HG03175 (cell line): Measurements from ENCODE around the gene SPRR5.

Experiments
- ATAC-seq: cut with Tn5 transposase; IDR thresholded peaks from one replicate; pipeline ENCODE4 v1.9.1; 2021; ENCODE audit warnings: mild to moderate bottlenecking, moderate library complexity; ENCODE audit not compliant: unreplicated experiment

The SPRR5 gene

GRCh38 chr1:152942161-152942560, 4.8 kb upstream of the SPRR5 start:
- no peak for ATAC-seq

GRCh38 chr1:152946248-152946647, 758 bp upstream of the SPRR5 start:
- no peak for ATAC-seq

GRCh38 chr1:152951711-152952110, 4.7 kb downstream of the SPRR5 start:
- ATAC-seq, result no peak

GRCh38 chr1:152953761-152954160, 6.8 kb downstream of the SPRR5 start:
- ATAC-seq, result no peak

- ATAC-seq, result no peak
Measured at GRCh38 chr1:152954436-152954835, 7.4 kb downstream of the SPRR5 start.

GRCh38 chr1:152957561-152957960, 10.6 kb downstream of the SPRR5 start:
- no peak for ATAC-seq

- no peak for ATAC-seq
Measured at GRCh38 chr1:152959273-152959672, 12.3 kb downstream of the SPRR5 start.

- no peak for ATAC-seq
Measured at GRCh38 chr1:152959801-152960451, 12.9 kb downstream of the SPRR5 start.

GRCh38 chr1:152960452-152961044, 13.5 kb downstream of the SPRR5 start:
- no peak for ATAC-seq

- ATAC-seq, result no peak
Measured at GRCh38 chr1:152961226-152961891, 14.4 kb downstream of the SPRR5 start.

GRCh38 chr1:152962876-152963415, 15.9 kb downstream of the SPRR5 start:
- ATAC-seq, result no peak

- no peak for ATAC-seq
Measured at GRCh38 chr1:152964536-152964935, 17.5 kb downstream of the SPRR5 start.

- ATAC-seq, result no peak
Measured at GRCh38 chr1:152965853-152966252, 18.8 kb downstream of the SPRR5 start.

- ATAC-seq, result peak; percentile 51
Measured at GRCh38 chr1:152967201-152967600, 20.2 kb downstream of the SPRR5 start.

- ATAC-seq, result peak; percentile 89
Measured at GRCh38 chr1:152968248-152968647, 21.2 kb downstream of the SPRR5 start.

- ATAC-seq, result no peak
Measured at GRCh38 chr1:152969036-152969435, 22.0 kb downstream of the SPRR5 start.

- no peak for ATAC-seq
Measured at GRCh38 chr1:152970495-152970894, 23.5 kb downstream of the SPRR5 start, which contains the start of gene SPRR4. SPRR4 (plus strand) TSS chr1:152970648; CDS start chr1:152971891, 1,243 bp downstream.

GRCh38 chr1:152972196-152972886, 25.3 kb downstream of the SPRR5 start:
- no peak for ATAC-seq

- ATAC-seq, result no peak
Measured at GRCh38 chr1:152976688-152977087, 29.7 kb downstream of the SPRR5 start.

GRCh38 chr1:152977614-152978013, 30.6 kb downstream of the SPRR5 start:
- ATAC-seq, result no peak

GRCh38 chr1:152980676-152981075, 33.7 kb downstream of the SPRR5 start:
- no peak for ATAC-seq
